Activated CD4-positive, alpha-beta T cell treated with anti-CD3 and anti-CD28 coated beads, Interleukin-2, Interleukin-6, amounts not matched to agents 100 ng/mL and 50 ng/mL, durations not matched to agents 16 hours and 8 hours (primary cell): ENCODE results near the gene SPACA1.
"Not testable (repeated sequence)": the region's sequence is repeated elsewhere in the genome, so short reads cannot be mapped to it uniquely, and the experiment has no call there.

Source experiments
- DNase-seq: peaks from one replicate; pipeline ENCODE4 v3.0.0-alpha.2; 2020

The SPACA1 gene, protein sequence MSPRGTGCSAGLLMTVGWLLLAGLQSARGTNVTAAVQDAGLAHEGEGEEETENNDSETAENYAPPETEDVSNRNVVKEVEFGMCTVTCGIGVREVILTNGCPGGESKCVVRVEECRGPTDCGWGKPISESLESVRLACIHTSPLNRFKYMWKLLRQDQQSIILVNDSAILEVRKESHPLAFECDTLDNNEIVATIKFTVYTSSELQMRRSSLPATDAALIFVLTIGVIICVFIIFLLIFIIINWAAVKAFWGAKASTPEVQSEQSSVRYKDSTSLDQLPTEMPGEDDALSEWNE

GRCh38 chr6:88047510-88048150 is at the start of gene SPACA1:
SPACA1 (plus strand) TSS chr6:88047841; CDS start chr6:88047906, 65 bp downstream.
- no peak for DNase-seq

DNA sequence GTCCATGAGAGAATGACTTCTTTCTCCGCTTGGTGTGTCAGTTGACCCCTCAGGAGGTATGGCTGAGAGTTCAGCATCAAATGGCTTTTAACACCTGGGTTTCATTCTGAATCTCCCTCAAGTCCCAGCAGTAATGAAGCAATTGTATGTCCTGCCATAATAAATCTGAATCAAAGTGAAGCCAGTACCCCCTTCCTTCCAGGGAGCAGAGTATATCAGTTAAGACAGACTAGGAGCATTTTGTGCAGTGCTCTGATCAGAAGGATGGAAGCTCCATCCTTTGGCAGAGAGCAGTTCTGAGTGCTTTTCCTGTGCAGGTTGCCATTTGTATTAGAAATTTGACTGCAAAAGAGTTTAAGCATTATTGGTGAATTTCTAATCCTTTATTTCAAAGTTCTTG is 46.9 kb upstream of the SPACA1 start:
- DNase-seq = no peak

- not testable (repeated sequence) for DNase-seq
Observed at GRCh38 chr6:88001279-88001678, 46.4 kb upstream of the SPACA1 start.

GRCh38 chr6:88004707-88005106 is 42.9 kb upstream of the SPACA1 start:
- DNase-seq = no peak

DNA sequence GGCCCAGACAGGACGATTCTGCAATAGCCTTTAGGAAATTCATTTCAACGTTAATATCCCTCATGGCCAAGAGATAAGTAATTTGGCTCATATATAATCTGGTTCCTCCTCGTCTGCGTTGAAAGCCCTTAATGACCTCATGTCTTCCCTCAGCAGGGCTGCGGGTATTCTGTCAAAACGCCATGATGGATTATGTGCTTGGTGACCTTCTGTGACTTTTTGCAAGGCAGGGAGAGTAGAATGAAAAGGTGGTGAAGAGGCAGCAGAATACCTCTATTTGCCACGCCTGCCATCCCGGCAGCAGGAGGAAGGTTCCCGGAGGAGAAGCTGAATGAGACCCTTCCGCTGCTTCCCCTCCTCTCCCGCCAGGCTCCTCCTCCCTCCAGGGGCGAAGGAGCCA is 41.1 kb upstream of the SPACA1 start:
- no peak for DNase-seq

DNA sequence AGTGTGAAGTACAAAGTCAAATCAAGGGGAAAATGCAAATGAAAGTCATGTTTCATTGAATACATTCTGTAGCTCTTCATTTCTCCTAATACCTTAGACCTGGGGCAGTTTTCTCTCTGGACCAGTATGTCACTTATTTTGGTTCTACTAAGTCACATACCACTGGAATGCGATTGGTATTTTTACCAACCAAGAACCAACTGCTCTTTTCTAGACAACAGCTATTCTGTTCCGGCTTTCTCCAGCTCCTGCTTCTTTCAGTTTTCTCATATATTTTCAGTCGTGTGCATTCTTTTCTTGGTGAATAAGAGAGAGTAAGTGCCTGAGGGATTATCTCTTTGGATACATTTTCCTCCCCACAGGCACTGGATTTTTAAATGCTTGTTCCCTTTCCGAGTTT is 39.2 kb upstream of the SPACA1 start:
- DNase-seq = no peak

DNA sequence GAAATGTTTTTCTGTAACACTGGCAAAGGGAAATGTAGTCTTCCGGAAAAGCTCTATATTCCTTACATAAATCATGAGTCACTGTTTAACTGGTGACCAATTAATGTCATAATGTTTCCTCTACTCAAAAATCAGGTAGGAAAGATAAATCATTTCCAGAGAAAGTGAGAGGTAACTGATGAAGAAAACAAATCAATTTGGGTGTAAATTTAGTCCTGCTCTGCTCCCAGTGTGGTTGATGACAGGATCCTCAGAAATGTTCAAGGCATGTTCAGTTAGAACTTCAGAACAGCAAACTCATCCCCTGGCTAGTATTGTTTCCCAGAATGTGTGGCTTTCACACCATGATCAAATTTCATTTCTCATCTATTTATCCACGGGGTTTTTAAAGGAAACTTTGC is 38.8 kb upstream of the SPACA1 start:
- no peak for DNase-seq

GRCh38 chr6:88013015-88013414 is 34.6 kb upstream of the SPACA1 start:
- DNase-seq = peak; percentile 29

- DNase-seq = no peak
Observed at GRCh38 chr6:88013554-88013953, 34.1 kb upstream of the SPACA1 start.

GRCh38 chr6:88020439-88020838 is 27.2 kb upstream of the SPACA1 start:
- no peak for DNase-seq

DNA sequence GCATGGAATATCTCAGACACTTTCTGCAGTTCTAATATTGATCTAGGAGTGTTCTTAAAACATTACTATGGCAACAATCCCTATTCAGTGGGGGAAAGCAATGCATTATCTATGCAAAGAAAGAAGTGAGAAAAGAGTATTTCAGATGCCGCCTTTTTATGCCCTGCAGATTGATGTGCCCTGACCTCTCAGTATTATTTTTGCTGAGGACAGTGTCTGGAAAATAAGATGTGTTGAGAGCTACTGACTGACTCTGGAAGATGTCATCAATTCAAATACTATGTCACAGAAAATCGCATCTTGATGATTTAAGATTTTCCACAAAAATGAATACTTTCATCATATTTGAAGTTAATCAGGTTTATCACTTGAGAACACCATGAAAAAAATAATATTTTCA is 22.9 kb upstream of the SPACA1 start:
- DNase-seq = no peak

DNA sequence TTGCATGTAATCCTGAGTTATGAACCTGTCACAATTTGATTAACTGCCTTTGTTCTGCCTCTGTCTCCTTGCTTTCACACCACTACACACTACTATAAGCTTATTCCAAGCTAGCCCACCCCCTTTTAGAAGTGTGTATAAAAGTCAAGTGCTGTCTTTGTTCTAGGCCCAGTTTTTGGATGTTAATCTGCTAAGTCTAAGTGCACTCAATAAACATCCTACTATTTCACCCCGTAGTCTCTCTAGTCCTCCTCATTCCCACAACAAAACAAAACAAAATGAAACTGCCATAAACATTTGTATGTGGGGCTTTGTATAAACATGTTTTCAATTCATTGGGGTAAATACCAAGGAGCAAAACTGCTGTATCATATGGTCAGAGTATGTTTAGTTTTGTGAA is 16.1 kb upstream of the SPACA1 start:
- no peak for DNase-seq

DNA sequence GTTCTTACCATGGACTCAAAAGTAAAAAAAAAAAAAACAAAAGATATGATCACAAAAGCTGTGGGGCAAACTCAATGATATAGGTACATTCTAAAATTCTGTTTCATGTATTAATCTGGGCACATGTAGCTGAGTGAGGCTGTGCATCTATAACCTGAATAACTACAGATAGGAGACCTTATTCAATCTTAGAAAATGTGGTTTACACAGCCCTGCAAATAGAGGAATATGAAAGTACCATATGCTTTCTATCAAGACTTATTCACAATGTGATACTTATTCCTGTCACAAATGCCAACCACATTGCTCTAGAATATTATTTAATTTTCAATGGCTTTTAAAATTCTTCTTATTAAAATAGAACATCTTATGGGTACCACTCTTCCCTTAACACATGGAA is 3.1 kb upstream of the SPACA1 start:
- no peak for DNase-seq

GRCh38 chr6:88045521-88046136 is 2.0 kb upstream of the SPACA1 start:
- no peak for DNase-seq

GRCh38 chr6:88048578-88048977 is 937 bp downstream of the SPACA1 start:
- DNase-seq = no peak

DNA sequence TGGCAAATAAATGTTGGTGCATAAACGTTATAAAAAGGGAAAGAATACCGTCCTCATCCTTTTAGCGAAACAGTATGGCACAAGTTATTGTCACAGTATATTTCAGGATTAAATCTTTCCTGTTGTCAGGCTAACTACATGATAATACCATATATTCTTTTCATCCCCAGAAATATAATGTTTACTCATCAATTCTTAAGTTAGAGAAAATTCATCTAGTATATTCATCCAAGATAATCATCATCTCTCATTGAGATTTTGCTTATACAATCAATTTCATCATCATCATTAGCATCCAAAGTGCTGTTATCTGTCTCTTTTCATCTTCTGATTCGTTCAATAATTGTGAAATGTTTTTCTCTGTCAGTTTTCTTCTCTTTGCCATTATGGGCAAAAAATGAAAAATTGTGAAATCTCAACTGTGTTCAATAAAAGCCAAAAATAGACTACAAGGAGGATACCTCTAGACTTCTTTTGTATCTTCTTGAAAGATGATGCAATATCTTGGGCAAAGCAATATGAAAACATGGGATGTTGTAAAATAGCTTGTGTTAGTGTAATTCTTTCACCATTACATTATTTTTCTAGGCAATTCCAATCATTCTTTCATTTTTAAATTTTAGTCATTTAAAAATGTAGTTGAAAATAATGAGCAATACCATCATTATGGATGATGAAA is 2.6 kb downstream of the SPACA1 start:
- DNase-seq = no peak

GRCh38 chr6:88059191-88059590 is 11.6 kb downstream of the SPACA1 start:
- DNase-seq = no peak

GRCh38 chr6:88062376-88062775 is 14.7 kb downstream of the SPACA1 start:
- DNase-seq = no peak

DNA sequence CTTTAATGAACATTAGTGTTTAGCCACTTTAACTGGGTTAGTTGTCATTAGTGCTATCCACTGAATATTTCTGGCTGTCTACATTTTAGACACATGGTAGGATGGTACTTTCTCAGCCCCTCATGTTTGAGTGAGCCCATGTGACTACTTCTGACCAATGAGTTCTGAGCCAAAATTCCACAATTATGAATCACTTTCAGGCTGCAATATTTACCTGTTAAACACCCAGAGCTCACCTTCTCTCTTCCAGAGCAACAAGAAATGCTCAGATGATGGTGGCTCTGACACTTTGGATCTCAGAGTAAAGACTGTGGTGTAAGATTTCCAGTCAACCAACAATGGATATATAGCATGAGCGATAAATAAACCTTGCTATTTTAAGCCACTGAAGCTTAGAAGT is 24.8 kb downstream of the SPACA1 start:
- DNase-seq = no peak

- no peak for DNase-seq
Observed at GRCh38 chr6:88074791-88075190, 27.1 kb downstream of the SPACA1 start.

DNA sequence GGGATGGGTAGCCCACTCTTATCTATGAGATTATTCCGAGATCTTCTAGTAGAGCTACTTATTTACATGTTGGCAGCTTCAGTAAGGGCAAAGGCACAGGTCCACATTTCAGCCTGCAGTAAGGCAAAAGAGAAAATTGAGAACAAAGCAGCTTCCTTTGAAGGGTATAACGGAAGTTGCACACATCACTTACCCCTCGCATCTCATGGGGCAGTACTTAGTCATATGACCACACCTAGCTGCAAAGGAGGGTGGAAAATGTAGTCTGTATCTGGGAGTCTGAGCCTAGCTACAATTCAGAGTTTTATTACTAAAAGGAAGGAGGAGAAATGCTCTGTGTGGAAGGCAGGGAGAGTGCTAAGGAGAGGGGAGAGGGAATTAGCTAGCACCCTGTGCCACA is 29.7 kb downstream of the SPACA1 start:
- DNase-seq = no peak

DNA sequence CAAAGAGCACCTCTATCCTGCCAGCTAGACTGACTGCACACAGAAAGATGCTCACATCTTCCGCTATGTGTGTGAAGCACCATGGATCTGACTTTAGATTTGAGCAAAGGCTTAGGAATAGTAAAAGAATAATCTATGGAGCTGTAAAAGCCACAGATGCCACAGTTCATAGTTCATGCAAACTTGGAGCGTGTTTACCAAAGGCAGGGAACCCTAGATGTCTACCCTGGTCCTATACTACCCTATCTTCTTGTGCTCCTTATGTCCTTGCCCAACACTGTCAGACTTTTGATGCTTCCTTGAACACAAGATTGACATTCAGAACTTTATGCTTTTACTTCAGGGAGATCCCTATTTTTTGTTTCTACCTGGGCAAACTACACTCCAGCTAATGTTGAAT is 39.2 kb downstream of the SPACA1 start:
- no peak for DNase-seq

GRCh38 chr6:88089708-88090107 is 42.1 kb downstream of the SPACA1 start:
- DNase-seq = no peak
